Colonic mucosa (tissue), 4 donors: ENCODE measurements around the gene CDC27. TPM values are rescaled to one million over a fixed set of nuclear protein-coding genes. Genes with fewer than 3 reads are reported as not detected.
A peak's percentile ranks its signal among the peaks of the same experiment; 100 is the strongest.

Experiments
- DNase-seq: peaks from one replicate; pipeline ENCODE4 v3.0.0-alpha.2; 2020
- H3K27ac ChIP-seq: fragments of 200-600 bp; one replicate; pipeline ENCODE4 v1.8.0; 2021
- H3K27me3 ChIP-seq: fragments of 200-600 bp; one replicate; pipeline ENCODE4 v1.8.0; 2021
- H3K36me3 ChIP-seq: fragments of 200-600 bp; one replicate; pipeline ENCODE4 v1.8.0; 2021
- H3K4me1 ChIP-seq: fragments of 200-600 bp; one replicate; pipeline ENCODE4 v1.8.0; 2021; ENCODE audit warnings: mild to moderate bottlenecking
- H3K4me3 ChIP-seq: fragments of 200-600 bp; one replicate; pipeline ENCODE4 v1.8.0; 2021
- H3K9ac ChIP-seq, 2 donors: one replicate each; pipeline ENCODE4 v1.7.0; 2013; ENCODE audit warnings: control low read depth in 2 of 2, low read depth in 2 of 2, low read length in 2 of 2
- H3K9me3 ChIP-seq: fragments of 200-600 bp; one replicate; pipeline ENCODE4 v1.8.0; 2021
- intact Hi-C: fragments of 100-400 bp; cut with DNase I; formaldehyde crosslinking; loops from one replicate; pipeline ENCODE4 v1.14.1; 2022
- total RNA-seq, 2 donors: library from RNA; stranded (reverse); fragmentation: NEBNext Ultra II Directional in 1 of 2; extraction: Animal tissue kit (Norgen Biotek cat#: 25700) in 1 of 2; gene quantifications; one replicate each; pipeline ENCODE4 v1.2.1, GENCODE V29; 2021
- TF ChIP-seq, protein P1 (sequence below): fragments of 200-600 bp; IDR thresholded peaks from one replicate; pipeline ENCODE4 v1.8.0; 2022; ENCODE audit warnings: antibody characterized with exemption, mild to moderate bottlenecking
- donor health status: healthy.
- donor health status: DM: no; HTN: no; CAD: no.
- donor health status: DM: no; HTN: no; CAD: no.

CDC27 gene
- total RNA-seq, 2 donors from 2014 or later: 60.4 to 65.5 TPM

DNA sequence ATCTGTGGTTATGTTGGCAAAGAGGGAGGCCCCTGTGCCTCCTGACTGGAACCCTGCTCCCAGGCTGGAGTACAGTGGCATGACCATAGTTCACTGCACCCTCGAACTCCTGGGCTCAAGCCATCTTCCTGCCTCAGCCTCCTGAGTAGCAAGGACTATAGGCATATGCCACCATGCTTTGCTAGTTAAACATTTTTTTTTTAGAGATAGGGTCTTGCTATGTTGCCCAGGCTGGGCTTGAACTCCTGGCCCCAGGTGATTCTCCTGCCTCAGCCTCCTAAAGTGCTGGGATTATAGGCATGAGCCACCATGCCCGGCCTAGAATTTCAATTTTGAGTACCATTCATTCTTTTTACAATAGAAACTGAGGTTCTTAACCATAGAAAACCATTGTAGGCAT, 43.4 kb upstream of the CDC27 start:
- H3K27ac ChIP-seq: no peak overlapping the region
- DNase-seq: no peak
- H3K4me1 ChIP-seq: peaks cover 4% of the 10 kb centered on the region
- TF ChIP-seq, protein P1, sequence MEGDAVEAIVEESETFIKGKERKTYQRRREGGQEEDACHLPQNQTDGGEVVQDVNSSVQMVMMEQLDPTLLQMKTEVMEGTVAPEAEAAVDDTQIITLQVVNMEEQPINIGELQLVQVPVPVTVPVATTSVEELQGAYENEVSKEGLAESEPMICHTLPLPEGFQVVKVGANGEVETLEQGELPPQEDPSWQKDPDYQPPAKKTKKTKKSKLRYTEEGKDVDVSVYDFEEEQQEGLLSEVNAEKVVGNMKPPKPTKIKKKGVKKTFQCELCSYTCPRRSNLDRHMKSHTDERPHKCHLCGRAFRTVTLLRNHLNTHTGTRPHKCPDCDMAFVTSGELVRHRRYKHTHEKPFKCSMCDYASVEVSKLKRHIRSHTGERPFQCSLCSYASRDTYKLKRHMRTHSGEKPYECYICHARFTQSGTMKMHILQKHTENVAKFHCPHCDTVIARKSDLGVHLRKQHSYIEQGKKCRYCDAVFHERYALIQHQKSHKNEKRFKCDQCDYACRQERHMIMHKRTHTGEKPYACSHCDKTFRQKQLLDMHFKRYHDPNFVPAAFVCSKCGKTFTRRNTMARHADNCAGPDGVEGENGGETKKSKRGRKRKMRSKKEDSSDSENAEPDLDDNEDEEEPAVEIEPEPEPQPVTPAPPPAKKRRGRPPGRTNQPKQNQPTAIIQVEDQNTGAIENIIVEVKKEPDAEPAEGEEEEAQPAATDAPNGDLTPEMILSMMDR: no peak
- H3K9me3 ChIP-seq: no peaks in the 10 kb centered on the region
- intact Hi-C loops: no loop called here
- no peak overlapping the region for H3K4me3 ChIP-seq
- H3K36me3 ChIP-seq: no peaks in the 10 kb centered on the region
- no peak overlapping the region for H3K9ac ChIP-seq
- H3K27me3 ChIP-seq: no peaks in the 10 kb centered on the region

DNA sequence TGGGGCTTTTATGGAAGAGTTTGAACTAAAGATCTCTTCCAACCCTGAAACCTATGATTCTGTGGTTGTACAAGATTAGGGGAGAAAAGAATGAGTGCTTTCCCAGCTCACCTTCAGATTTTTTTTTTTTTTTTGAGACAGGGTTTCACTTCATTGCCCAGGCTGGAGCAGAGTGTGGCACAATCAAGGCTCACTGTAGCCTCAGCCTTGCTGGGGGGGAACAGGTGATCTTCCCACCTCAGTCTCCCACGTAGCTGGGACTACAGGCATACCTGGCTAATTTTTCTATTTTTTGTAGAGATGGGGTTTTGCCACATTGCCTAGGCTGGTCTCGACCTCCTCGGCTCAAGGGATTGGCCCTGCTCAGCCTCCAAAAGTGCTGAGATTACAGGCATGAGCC, 42.8 kb upstream of the CDC27 start:
- intact Hi-C loops: no loop called here
- TF ChIP-seq, protein P1: no peak
- no peak overlapping the region for H3K4me3 ChIP-seq
- H3K9me3 ChIP-seq: no peaks in the 10 kb centered on the region
- no peaks in the 10 kb centered on the region for H3K27me3 ChIP-seq
- H3K27ac ChIP-seq: no peak overlapping the region
- H3K9ac ChIP-seq: no peak overlapping the region
- no peaks in the 10 kb centered on the region for H3K36me3 ChIP-seq
- peaks cover 4% of the 10 kb centered on the region for H3K4me1 ChIP-seq
- DNase-seq: no peak

DNA sequence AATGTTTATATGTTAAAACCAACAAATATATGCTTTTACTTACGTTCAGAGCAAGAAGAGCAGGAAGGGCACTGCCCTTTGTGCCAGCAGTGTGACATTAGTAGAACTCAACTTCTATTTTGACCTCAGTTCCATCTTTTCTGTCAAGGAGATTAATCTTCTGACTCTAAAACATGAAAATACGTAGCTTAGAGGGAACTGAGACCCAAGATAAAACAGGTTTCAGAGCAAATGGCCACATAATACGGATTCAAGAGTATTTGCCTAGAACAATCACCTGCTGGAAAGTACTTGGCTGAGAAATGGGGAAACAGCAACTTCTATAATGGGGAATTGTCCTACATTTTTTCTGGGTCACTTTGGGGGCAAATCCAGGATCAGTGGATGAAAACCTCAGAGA, 42.2 kb upstream of the CDC27 start:
- Histone ChIP-seq H3K36me3 (no peaks in the 10 kb centered on the region), H3K4me3 (no peak overlapping the region), H3K9ac (no peak overlapping the region), H3K27ac (no peak overlapping the region), H3K9me3 (no peaks in the 10 kb centered on the region), H3K4me1 (peaks cover 4% of the 10 kb centered on the region), H3K27me3 (no peaks in the 10 kb centered on the region)
- TF ChIP-seq, protein P1: no peak
- DNase-seq: no peak
- intact Hi-C loops: no loop called here

DNA sequence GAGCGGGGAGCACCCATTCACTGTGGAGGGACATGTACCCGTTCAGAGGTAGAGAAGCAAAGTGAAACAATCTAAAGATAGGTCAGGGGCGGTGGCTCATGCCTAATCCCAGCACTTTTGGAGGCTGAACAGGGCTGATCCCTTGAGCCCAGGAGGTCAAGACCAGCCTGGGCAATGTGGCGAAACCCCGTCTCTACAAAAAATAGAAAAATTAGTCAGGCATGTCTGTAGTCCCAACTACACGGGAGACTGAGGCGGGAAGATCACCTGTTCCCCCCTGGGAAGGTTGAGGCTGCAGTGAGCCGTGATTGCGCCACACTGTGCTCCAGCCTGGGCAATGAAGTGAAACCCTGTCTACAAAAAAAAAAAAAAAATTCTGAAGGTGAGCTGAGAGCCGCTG, 41.8 kb upstream of the CDC27 start:
- Histone ChIP-seq H3K9ac (no peak overlapping the region), H3K27ac (no peak overlapping the region), H3K4me1 (peaks cover 4% of the 10 kb centered on the region), H3K9me3 (no peaks in the 10 kb centered on the region), H3K27me3 (no peaks in the 10 kb centered on the region), H3K36me3 (no peaks in the 10 kb centered on the region), H3K4me3 (no peak overlapping the region)
- intact Hi-C loops: no loop called here
- TF ChIP-seq, protein P1: no peak
- no peak for DNase-seq

DNA sequence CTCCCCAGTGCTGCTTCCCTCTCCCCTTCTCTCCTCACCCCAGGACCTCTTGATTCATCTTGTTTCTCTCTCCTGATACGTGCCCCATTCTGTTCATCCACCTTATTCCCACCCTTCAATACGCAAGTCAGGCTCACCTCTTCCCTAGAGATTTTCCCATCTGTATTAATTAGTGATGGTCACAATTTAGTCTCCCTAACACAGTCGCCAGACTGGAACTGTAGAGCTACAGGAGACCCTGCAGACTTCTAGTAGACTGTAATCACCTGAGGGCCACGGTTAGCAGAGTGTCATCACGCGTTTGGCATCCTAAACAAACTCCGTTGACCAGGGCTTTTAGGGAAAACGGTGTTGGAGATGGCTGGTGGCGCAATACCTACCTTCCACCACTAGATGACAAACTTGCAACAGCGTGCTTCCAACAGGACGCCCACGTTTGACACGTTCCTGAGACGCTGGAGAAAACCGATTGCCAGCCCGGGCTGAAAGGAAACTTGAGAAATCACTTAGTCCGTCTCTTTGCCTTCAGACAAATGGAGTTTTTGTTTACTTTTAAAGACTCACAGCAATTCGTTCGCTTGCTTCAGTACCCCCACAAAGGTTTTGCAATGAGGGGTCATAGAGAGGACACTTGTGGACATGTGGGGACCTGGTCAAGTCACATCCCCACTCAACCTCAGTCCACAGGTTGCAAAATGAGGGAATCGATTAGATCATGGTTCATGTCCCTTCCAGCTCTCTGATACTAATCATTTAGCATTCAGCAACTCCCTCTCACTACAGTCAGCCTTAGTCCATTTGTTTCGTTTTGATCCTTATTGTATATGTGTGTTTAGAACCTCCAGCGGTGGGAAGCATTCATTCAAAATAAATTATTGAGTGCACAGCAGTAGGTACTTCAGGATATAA, 40.7 kb upstream of the CDC27 start:
- H3K27ac ChIP-seq: peak overlapping the region; percentile 15
- H3K4me1 ChIP-seq: peaks cover 4% of the 10 kb centered on the region

More for the DNA sequence above, 40.7 kb upstream of the CDC27 start:
- intact Hi-C loops: loop anchor here (2.0 kb wide), 1 partner anchor 85 kb away; no protein-coding TSS in a partner anchor
- Histone ChIP-seq H3K27me3 (no peaks in the 10 kb centered on the region), H3K9ac (peak overlapping the region in 1 of 2 donors; percentile 42), H3K4me3 (no peak overlapping the region), H3K36me3 (no peaks in the 10 kb centered on the region), H3K9me3 (no peaks in the 10 kb centered on the region)
- peak; percentile 85 for DNase-seq
- TF ChIP-seq, protein P1: peak; percentile 98
